Activated naive CD8-positive, alpha-beta T cell (primary cell): ENCODE data around the gene BTD.
"Not testable (repeated sequence)": the region's sequence is repeated elsewhere in the genome, so short reads cannot be mapped to it uniquely, and the experiment has no call there.

ENCODE experiments used
- H3K27ac Mint-ChIP-seq: one replicate; pipeline ENCODE4 v1.8.0; 2021; ENCODE audit warnings: mixed read lengths
- H3K27me3 Mint-ChIP-seq: one replicate; pipeline ENCODE4 v1.8.0; 2021; ENCODE audit warnings: mixed read lengths
- H3K36me3 Mint-ChIP-seq: one replicate; pipeline ENCODE4 v1.8.0; 2021; ENCODE audit warnings: mixed read lengths
- H3K4me1 Mint-ChIP-seq: one replicate; pipeline ENCODE4 v1.8.0; 2021; ENCODE audit warnings: low read depth, mixed read lengths
- H3K4me3 Mint-ChIP-seq: one replicate; pipeline ENCODE4 v1.8.0; 2021; ENCODE audit warnings: mild to moderate bottlenecking, mixed read lengths
- H3K9me3 Mint-ChIP-seq: one replicate; pipeline ENCODE4 v1.8.0; 2021; ENCODE audit warnings: low read depth, mixed read lengths

The BTD gene

DNA sequence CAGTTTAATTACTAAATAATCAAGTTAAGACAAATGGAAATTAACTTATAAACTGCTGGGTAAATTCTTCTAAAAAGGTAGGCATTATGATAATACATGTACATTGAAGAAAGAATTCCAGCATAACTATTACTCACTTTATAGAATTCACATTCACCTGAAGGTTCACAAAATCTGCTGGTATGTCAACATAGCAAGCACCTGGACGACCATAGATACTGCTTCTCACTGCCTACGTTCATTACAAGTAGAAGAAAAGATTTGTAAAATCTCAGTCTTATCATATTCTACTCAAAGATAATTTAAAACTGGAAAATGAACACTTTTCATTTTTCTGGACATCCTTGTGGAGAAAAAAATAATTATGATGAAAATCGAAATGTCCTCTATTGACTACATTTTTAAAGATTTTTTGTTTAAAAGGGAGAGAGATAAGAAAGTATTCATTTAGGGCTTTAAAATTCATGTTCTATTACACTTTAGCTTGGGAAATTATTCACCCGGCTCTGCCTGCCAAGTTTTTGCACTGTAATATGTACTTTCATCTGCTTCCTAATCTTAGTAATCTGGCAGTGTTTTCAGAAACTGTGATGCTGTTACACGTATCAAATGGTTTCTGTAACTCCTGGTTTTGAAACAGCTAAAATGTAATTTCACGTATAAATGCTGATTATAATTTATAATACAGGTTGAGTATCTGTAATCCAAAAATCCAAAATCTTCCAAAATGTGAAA, 16.3 kb upstream of the BTD start:
- Mint-ChIP-seq H3K27ac (no peak overlapping the region), H3K4me3 (no peak overlapping the region), H3K4me1 (no peaks in the 10 kb centered on the region), H3K27me3 (no peaks in the 10 kb centered on the region), H3K36me3 (peaks cover 15% of the 10 kb centered on the region), H3K9me3 (no peaks in the 10 kb centered on the region)

DNA sequence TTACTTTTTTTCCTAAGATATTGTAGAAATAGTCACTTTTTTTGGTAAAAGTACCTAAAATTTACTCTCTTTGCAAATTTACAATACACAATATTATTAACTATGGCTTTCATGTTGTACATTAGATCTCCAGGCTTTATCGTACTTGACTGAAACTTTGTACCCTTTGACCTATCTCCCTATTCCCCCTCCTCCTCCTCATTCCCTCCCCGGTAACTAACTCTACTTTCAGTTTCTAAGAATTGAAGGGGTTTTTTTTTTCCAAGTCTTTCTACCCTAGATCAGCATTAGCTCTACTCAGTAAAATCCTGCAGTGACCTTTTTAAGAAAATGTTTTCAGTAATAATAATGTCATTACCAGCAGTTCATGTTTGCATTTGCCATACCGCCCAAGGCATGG, 10.3 kb upstream of the BTD start:
- Mint-ChIP-seq H3K4me3 (no peak overlapping the region), H3K27ac (no peak overlapping the region), H3K4me1 (peaks cover 2% of the 10 kb centered on the region), H3K36me3 (peaks cover 3% of the 10 kb centered on the region), H3K9me3 (no peaks in the 10 kb centered on the region), H3K27me3 (no peaks in the 10 kb centered on the region)

DNA sequence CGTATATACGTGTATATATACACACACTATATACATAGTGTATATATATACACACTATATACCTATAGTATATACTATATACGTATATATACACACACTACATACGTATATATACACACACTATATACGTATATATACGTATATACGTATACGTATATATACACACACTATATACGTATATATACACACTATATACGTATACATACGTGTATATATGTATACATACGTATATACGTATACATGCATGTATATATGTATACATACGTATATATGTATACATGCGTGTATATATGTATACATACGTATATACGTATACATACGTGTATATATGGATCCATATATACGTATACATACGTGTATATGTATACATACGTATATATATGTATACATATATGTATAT, 9.6 kb upstream of the BTD start:
- no peak overlapping the region for H3K4me3 Mint-ChIP-seq
- no peak overlapping the region for H3K27ac Mint-ChIP-seq
- H3K36me3 Mint-ChIP-seq: peaks cover 3% of the 10 kb centered on the region
- no peaks in the 10 kb centered on the region for H3K9me3 Mint-ChIP-seq
- peaks cover 6% of the 10 kb centered on the region for H3K4me1 Mint-ChIP-seq
- no peaks in the 10 kb centered on the region for H3K27me3 Mint-ChIP-seq

DNA sequence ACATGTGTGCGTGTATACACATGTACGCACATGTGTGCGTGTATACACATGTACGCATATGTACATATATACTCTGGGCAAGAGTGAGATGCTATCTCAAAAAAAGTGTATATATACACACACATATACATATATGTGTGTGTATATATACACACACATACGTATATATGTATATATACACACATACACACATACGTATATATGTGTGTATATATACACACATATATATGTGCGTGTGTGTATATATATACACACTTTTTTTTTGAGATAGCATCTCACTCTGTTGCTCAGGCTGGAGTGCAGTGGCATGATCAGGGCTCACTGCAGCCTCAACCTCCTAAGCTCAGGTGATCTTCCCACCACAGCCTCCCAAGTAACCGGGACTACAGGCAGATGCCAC, 8.6 kb upstream of the BTD start:
- no peak overlapping the region for H3K4me3 Mint-ChIP-seq
- no peaks in the 10 kb centered on the region for H3K9me3 Mint-ChIP-seq
- no peak overlapping the region for H3K27ac Mint-ChIP-seq
- peaks cover 12% of the 10 kb centered on the region for H3K4me1 Mint-ChIP-seq
- no peaks in the 10 kb centered on the region for H3K27me3 Mint-ChIP-seq
- peaks cover 5% of the 10 kb centered on the region for H3K36me3 Mint-ChIP-seq

DNA sequence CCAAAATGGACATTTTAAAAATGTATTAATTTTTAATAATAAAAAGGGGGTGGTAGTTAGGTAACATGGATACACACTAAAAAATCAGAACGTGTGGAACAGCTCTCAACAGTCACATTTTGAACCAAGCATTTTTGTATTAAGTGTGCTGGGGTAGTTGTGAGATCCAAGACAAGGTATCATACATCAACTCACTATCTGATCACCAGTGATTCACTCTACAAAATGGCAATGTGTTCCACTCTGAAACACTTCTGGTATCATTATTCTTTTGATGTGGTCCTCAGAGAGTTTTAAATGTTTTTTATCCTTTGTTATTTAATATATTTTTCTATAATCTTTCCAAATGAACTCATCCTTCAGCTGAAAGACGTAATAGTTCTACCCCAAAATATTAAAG, 5.6 kb upstream of the BTD start:
- H3K36me3 Mint-ChIP-seq: peaks cover 13% of the 10 kb centered on the region
- no peak overlapping the region for H3K4me3 Mint-ChIP-seq
- no peaks in the 10 kb centered on the region for H3K9me3 Mint-ChIP-seq
- no peaks in the 10 kb centered on the region for H3K27me3 Mint-ChIP-seq
- peaks cover 38% of the 10 kb centered on the region for H3K4me1 Mint-ChIP-seq
- no peak overlapping the region for H3K27ac Mint-ChIP-seq

DNA sequence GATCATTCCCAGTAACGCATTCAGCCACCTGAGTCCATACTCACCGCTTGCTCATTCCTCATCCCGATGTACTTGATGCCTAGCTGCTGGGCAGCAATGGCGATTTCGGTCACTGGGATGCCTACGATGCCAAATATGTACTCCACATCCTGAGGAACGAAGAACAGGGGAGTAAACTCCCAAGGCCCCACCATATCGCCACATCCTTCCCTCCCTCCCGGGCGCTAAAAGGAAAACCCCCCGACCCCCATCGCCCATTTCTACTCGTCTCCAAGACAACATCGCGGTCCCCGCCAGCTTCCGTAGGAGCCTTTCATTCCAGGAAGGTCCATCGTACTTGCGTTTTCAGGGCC, 523 bp upstream of the BTD start:
- Mint-ChIP-seq H3K4me1 (peaks cover 56% of the 10 kb centered on the region), H3K36me3 (peaks cover 14% of the 10 kb centered on the region), H3K27me3 (no peaks in the 10 kb centered on the region), H3K9me3 (no peaks in the 10 kb centered on the region), H3K27ac (peak overlapping the region; percentile 99), H3K4me3 (peak overlapping the region; percentile 100)

DNA sequence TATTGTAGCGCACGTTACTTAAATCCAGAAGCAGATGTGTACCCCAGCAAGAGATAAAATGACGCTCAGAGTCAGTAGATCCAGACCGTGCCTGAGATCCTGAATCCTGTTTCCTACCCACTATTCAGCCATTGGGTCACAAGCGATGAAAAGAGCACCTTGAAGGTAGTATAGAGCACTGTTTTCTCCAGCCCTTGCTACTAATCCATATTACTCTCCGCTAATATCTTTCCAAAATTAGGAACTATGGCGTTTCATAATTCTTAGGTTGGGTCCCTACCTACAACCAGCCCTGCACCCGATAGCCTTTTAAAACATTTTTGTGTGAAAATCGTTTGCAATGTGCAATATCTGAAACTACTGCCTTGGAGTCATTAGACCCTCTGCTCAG, 596 bp downstream of the BTD start:
- Mint-ChIP-seq H3K27me3 (no peaks in the 10 kb centered on the region), H3K9me3 (no peaks in the 10 kb centered on the region), H3K27ac (peak overlapping the region; percentile 99), H3K36me3 (peaks cover 18% of the 10 kb centered on the region), H3K4me3 (peak overlapping the region; percentile 100), H3K4me1 (peaks cover 51% of the 10 kb centered on the region)

DNA sequence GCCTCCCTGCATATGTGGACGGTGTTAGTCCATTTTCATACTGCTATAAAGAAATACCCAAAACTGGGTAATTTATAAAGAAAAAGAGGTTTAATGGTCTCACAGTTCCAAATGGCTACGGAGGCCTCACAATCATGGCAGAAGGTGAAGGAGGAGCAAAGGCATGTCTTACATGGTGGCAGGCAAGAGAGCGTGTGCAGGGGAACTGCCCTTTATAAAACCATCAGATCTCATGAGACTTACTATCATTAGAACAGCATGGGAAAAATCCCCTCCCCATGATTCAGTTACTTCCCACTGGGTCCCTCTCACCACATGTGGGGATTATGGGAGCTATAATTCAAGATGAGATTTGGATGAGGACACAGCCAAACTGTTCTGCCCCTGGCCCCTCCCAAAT, 1.3 kb downstream of the BTD start:
- H3K4me3 Mint-ChIP-seq: peak overlapping the region; percentile 100
- H3K4me1 Mint-ChIP-seq: peaks cover 45% of the 10 kb centered on the region
- not testable (repeated sequence) for H3K9me3 Mint-ChIP-seq, H3K27me3 Mint-ChIP-seq
- peaks cover 16% of the 10 kb centered on the region for H3K36me3 Mint-ChIP-seq
- H3K27ac Mint-ChIP-seq: peak overlapping the region; percentile 99

DNA sequence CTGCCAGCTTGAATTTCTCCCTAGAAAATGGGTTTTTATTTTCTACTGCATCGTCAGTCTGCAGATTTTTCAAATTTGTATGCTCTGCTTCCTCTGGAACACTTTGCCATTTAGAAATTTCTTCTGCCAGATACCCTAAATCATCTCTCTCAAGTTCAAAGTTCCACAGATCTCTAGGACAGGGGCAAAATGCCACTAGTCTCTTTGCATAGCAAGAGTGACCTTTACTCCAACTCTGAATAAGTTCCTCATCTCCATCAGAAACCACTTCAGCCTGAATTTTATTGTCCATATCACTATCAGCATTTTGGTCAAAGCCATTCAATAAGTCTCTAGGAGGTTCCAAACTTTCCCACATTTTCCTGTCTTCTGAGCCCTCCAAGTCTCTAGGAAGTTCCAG, 3.0 kb downstream of the BTD start:
- Mint-ChIP-seq H3K4me1 (peaks cover 32% of the 10 kb centered on the region), H3K36me3 (peaks cover 12% of the 10 kb centered on the region)
- H3K27me3 Mint-ChIP-seq, H3K9me3 Mint-ChIP-seq, H3K27ac Mint-ChIP-seq, H3K4me3 Mint-ChIP-seq: not testable (repeated sequence)

DNA sequence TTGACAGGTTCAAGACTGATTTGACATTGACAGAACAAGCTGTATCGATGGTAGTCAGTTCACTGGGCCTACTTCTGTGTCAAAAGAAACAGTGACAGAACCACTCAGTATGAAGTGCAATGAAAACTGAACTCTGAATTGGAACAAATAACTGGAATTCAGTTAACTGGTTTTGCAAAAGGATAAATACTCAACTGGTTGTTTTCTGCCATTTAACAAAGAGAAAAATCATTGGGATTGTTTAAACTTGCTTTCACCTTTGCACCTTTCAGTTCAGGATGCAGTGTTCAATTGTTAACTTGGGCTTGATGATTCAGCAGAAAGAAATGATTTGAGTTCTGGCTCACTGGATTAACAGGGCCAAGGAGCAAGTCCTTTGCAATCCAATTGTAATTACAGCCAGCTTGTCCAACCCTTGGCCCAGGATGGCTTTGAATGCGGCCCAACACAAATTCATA, 4.9 kb downstream of the BTD start:
- peaks cover 11% of the 10 kb centered on the region for H3K36me3 Mint-ChIP-seq
- no peak overlapping the region for H3K27ac Mint-ChIP-seq
- H3K4me3 Mint-ChIP-seq: no peak overlapping the region
- H3K27me3 Mint-ChIP-seq: no peaks in the 10 kb centered on the region
- peaks cover 17% of the 10 kb centered on the region for H3K4me1 Mint-ChIP-seq
- no peaks in the 10 kb centered on the region for H3K9me3 Mint-ChIP-seq

DNA sequence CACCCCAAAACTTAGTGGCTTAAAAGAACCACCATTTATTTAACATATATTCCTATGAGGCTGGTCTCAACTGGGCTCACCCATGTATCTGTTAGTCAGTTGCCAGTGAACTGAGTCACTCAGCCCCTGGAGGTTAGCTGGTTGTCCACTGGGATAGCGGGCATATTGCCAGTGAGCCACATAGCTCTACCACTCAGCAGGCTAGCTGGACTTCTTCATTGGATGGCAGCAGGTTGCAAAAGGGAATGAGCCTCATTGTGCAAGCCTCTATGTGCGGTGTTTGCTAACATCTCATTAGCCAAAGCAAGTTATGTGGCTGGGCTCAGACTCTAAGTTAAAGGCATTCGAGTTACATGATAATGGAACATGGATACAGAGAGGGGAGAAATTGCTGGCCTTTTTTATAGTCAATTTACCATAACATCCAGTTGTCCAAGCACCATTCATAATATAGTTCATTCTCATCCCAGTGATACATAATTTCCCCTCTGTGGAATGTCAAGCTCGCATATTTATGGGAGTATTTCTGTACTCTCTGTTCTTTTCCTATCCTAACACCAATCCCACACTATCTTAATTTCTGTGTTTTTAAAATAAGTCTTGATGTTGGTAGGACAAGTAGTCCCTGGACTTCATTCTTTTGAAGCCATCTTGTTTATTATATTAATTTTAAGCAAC, 8.7 kb downstream of the BTD start:
- Mint-ChIP-seq H3K27me3 (no peaks in the 10 kb centered on the region), H3K36me3 (peaks cover 13% of the 10 kb centered on the region), H3K9me3 (no peaks in the 10 kb centered on the region), H3K27ac (no peak overlapping the region), H3K4me1 (peaks cover 1% of the 10 kb centered on the region), H3K4me3 (no peak overlapping the region)

DNA sequence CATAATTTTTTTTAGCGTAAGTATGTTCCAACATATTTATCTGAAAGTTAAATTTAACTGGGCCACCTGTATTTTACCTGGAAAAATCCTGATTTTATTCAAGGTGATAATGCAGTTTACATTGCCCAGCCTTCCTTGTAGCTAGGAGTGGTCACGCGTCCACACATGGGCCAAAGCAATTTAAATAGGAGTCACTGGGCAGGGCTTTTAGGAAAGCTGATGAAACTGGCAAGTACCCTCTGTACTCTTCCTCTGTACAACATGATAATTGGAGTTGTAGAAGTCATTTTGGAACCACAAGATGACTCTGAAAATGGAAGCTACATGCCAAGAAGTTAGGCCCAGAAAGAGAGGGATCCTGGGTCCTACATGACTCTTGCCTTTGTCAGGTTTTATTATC, 9.5 kb downstream of the BTD start:
- H3K4me1 Mint-ChIP-seq: peaks cover 1% of the 10 kb centered on the region
- peaks cover 12% of the 10 kb centered on the region for H3K36me3 Mint-ChIP-seq
- H3K4me3 Mint-ChIP-seq: no peak overlapping the region
- no peaks in the 10 kb centered on the region for H3K9me3 Mint-ChIP-seq
- no peaks in the 10 kb centered on the region for H3K27me3 Mint-ChIP-seq
- H3K27ac Mint-ChIP-seq: no peak overlapping the region

DNA sequence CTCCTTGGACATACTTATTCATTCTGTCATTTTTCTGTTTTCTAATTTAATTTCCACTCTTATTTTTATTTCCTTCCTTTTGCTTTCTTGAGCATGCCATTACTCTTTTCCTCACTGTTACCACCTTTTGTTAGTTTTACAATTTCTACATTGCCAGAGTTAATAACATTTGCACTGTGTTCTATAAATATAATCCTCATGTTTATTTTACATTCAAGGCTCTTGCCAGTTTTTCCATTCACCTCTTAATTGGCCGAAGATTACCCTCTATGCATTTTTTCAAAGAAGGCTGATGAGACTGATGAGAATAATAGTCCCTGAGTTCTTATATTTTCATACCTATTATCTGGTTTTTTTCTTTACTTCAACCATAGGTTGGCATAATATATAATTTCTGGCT, 10.5 kb downstream of the BTD start:
- Mint-ChIP-seq H3K4me1 (peaks cover 1% of the 10 kb centered on the region), H3K27me3 (no peaks in the 10 kb centered on the region)

DNA sequence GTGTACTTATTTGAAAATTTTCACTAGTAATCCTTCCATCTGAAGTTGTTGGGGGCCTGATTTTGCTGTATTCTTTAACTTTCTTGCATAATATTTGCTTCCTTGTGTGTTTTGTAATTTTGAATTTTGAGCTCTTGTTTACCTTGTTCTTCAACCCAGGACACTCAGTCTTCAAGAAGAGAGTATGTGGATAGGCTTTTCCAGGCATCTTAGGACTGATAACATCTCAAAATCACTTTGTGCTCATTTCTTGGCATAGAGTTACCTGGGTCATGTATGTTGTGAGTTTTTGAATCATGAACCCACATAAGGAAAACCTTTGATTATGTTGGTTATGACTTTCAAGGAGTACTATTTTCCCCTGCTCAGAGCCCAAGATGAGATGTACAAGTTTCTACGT, 13.4 kb downstream of the BTD start:
- Mint-ChIP-seq H3K4me1 (no peaks in the 10 kb centered on the region), H3K4me3 (no peak overlapping the region), H3K27ac (no peak overlapping the region), H3K9me3 (peaks cover 11% of the 10 kb centered on the region), H3K36me3 (peaks cover 17% of the 10 kb centered on the region), H3K27me3 (no peaks in the 10 kb centered on the region)

More for the DNA sequence above, 10.5 kb downstream of the BTD start:
- Mint-ChIP-seq H3K36me3 (peaks cover 9% of the 10 kb centered on the region), H3K9me3 (no peaks in the 10 kb centered on the region), H3K27ac (no peak overlapping the region), H3K4me3 (no peak overlapping the region)

DNA sequence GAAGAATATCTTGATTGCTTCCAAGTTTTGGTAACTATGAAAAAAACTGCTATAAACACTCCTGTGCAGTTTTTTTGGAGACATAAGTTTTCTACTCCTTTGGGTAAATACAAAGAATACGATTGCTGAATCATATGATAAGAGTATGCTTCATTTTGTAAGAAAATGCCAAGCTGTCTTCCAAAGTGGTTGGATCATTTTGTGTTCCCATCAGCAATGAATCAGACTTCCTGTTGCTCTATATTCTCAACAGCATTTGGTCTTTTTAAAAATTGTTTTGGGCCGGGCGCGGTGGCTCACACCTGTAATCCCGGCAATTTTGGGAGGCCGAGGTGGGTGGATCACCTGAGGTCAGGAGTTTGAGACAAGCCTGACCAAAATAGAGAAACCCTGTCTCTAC, 14.5 kb downstream of the BTD start:
- H3K27ac Mint-ChIP-seq: no peak overlapping the region
- H3K27me3 Mint-ChIP-seq: no peaks in the 10 kb centered on the region
- H3K9me3 Mint-ChIP-seq: peaks cover 19% of the 10 kb centered on the region
- H3K36me3 Mint-ChIP-seq: peaks cover 25% of the 10 kb centered on the region
- no peaks in the 10 kb centered on the region for H3K4me1 Mint-ChIP-seq
- no peak overlapping the region for H3K4me3 Mint-ChIP-seq
